ENCODE results near the gene ZNF587B.

Gene ZNF587B

DNA sequence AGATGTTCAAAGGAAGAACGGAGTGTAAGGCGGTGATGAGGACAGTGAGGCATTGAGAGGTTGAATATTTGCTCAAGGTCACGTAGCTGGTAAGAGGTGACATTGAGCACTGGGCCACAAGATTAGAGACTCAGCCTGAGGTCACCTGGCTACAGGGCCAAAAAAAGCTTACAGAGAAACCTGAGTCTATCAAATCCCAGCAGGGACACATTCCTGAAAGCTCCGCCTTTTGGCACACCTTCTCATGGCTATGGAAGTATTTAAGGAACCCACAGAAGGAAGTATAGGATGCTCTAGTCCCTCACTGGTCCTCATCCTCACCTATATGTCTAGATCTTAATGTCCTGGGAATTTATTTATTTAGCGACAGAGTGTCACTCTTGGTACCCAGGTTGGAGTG lies 43.2 kb upstream of the ZNF587B start (continued):
- no peak for TF ChIP-seq ZNF70 (CRISPR knock-in tag; IDR thresholded peaks at IDR 0.05)
- TF ChIP-seq BACH2 (CRISPR knock-in tag; IDR thresholded peaks at IDR 0.05; ENCODE audit: borderline replicate concordance) = no peak
- no peak for TF ChIP-seq PATZ1 (CRISPR knock-in tag; IDR thresholded peaks at IDR 0.05; ENCODE audit: borderline replicate concordance)
- no peak for TF ChIP-seq ZFP30 (CRISPR knock-in tag; IDR thresholded peaks at IDR 0.05)
- no peak for TF ChIP-seq GLIS3 (CRISPR knock-in tag; IDR thresholded peaks at IDR 0.05)

DNA sequence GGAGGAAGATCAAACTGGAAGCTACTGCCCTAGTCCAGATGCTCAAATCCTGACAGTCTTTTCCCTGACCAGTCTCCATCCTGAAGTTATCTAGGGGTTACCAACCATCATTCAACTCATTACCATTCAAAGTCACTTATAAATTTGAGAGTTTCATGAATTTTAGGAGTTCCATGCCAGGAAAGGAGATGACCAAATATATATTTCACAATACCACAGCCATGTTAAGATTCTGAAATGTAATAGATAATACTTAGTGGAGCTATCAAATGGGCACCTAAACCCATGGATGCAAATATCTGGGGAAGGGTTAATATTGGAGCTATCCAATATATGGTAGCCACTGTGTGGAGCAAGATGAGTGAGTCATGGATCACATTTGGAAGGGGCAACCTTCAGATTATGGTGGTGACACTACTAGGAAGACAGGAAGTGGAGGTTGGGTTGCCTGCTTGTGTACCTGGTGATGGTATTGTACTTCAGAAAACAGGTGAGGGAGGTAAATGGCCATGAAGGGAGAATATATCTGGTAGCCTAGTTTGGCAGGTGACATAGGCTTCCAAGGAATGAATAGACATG lies 41.9 kb upstream of the ZNF587B start:
- TF ChIP-seq ARNTL (CRISPR knock-in tag; IDR thresholded peaks at IDR 0.05; ENCODE audit: borderline replicate concordance, low read depth) (no peak), RARB (CRISPR knock-in tag; IDR thresholded peaks at IDR 0.05) (no peak), ZC3H10 (CRISPR knock-in tag; IDR thresholded peaks at IDR 0.05) (no peak), PATZ1 (CRISPR knock-in tag; IDR thresholded peaks at IDR 0.05; ENCODE audit: borderline replicate concordance) (no peak), ZFP3 (CRISPR knock-in tag; IDR thresholded peaks at IDR 0.05) (no peak), ZFP30 (CRISPR knock-in tag; IDR thresholded peaks at IDR 0.05) (no peak), SNAI2 (CRISPR knock-in tag; IDR thresholded peaks at IDR 0.05) (no peak), ISL1 (CRISPR knock-in tag; IDR thresholded peaks at IDR 0.05) (no peak), OSR1 (CRISPR knock-in tag; IDR thresholded peaks at IDR 0.05) (no peak), ZNF70 (CRISPR knock-in tag; IDR thresholded peaks at IDR 0.05) (no peak), PPARA (CRISPR knock-in tag; IDR thresholded peaks at IDR 0.05; ENCODE audit: borderline replicate concordance) (no peak), BACH2 (CRISPR knock-in tag; IDR thresholded peaks at IDR 0.05; ENCODE audit: borderline replicate concordance) (no peak), TCF4 (CRISPR knock-in tag; IDR thresholded peaks at IDR 0.05; ENCODE audit: borderline replicate concordance) (no peak)
- TF ChIP-seq, protein P1, sequence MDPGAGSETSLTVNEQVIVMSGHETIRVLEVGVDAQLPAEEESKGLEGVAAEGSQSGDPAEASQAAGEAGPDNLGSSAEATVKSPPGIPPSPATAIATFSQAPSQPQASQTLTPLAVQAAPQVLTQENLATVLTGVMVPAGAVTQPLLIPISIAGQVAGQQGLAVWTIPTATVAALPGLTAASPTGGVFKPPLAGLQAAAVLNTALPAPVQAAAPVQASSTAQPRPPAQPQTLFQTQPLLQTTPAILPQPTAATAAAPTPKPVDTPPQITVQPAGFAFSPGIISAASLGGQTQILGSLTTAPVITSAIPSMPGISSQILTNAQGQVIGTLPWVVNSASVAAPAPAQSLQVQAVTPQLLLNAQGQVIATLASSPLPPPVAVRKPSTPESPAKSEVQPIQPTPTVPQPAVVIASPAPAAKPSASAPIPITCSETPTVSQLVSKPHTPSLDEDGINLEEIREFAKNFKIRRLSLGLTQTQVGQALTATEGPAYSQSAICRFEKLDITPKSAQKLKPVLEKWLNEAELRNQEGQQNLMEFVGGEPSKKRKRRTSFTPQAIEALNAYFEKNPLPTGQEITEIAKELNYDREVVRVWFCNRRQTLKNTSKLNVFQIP (CRISPR knock-in tag; IDR thresholded peaks at IDR 0.05; ENCODE audit: borderline replicate concordance, low read depth) = no peak
- TF ChIP-seq, protein P2, sequence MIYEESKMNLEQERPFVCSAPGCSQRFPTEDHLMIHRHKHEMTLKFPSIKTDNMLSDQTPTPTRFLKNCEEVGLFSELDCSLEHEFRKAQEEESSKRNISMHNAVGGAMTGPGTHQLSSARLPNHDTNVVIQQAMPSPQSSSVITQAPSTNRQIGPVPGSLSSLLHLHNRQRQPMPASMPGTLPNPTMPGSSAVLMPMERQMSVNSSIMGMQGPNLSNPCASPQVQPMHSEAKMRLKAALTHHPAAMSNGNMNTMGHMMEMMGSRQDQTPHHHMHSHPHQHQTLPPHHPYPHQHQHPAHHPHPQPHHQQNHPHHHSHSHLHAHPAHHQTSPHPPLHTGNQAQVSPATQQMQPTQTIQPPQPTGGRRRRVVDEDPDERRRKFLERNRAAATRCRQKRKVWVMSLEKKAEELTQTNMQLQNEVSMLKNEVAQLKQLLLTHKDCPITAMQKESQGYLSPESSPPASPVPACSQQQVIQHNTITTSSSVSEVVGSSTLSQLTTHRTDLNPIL (CRISPR knock-in tag; IDR thresholded peaks at IDR 0.05; ENCODE audit: low read depth) = no peak
- TF ChIP-seq, protein P3, sequence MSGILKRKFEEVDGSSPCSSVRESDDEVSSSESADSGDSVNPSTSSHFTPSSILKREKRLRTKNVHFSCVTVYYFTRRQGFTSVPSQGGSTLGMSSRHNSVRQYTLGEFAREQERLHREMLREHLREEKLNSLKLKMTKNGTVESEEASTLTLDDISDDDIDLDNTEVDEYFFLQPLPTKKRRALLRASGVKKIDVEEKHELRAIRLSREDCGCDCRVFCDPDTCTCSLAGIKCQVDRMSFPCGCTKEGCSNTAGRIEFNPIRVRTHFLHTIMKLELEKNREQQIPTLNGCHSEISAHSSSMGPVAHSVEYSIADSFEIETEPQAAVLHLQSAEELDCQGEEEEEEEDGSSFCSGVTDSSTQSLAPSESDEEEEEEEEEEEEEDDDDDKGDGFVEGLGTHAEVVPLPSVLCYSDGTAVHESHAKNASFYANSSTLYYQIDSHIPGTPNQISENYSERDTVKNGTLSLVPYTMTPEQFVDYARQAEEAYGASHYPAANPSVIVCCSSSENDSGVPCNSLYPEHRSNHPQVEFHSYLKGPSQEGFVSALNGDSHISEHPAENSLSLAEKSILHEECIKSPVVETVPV (CRISPR knock-in tag; IDR thresholded peaks at IDR 0.05) = no peak
- no peak for ATAC-seq

- ATAC-seq = no peak
- TF ChIP-seq ISL1 (CRISPR knock-in tag; IDR thresholded peaks at IDR 0.05) = no peak
- no peak for TF ChIP-seq OSR1 (CRISPR knock-in tag; IDR thresholded peaks at IDR 0.05)
- TF ChIP-seq GLIS3 (CRISPR knock-in tag; IDR thresholded peaks at IDR 0.05) = no peak
- TF ChIP-seq ZC3H10 (CRISPR knock-in tag; IDR thresholded peaks at IDR 0.05) = no peak
- TF ChIP-seq TSHZ2 (CRISPR knock-in tag; IDR thresholded peaks at IDR 0.05) = no peak
- no peak for TF ChIP-seq TOX (CRISPR knock-in tag; IDR thresholded peaks at IDR 0.05; ENCODE audit: borderline replicate concordance)
- no peak for TF ChIP-seq CSDC2 (CRISPR knock-in tag; IDR thresholded peaks at IDR 0.05)
- TF ChIP-seq, protein P3 (CRISPR knock-in tag; IDR thresholded peaks at IDR 0.05) = no peak
- TF ChIP-seq ZNF565 (CRISPR knock-in tag; conservative IDR thresholded peaks at IDR 0.05; ENCODE audit: low read depth) = no peak
- TF ChIP-seq ZNF70 (CRISPR knock-in tag; IDR thresholded peaks at IDR 0.05) = no peak
- TF ChIP-seq ZNF8 (CRISPR knock-in tag; IDR thresholded peaks at IDR 0.05) = no peak
- TF ChIP-seq RARB (CRISPR knock-in tag; IDR thresholded peaks at IDR 0.05) = no peak
- TF ChIP-seq ZFP3 (CRISPR knock-in tag; IDR thresholded peaks at IDR 0.05) = no peak
- no peak for TF ChIP-seq ESRRG (CRISPR knock-in tag; IDR thresholded peaks at IDR 0.05)
- TF ChIP-seq, protein P2 (CRISPR knock-in tag; IDR thresholded peaks at IDR 0.05; ENCODE audit: low read depth) = no peak
Measured at GRCh38 chr19:57789288-57789687, 40.8 kb upstream of the ZNF587B start.

Measured in SK-N-SH treated with all-trans-retinoic acid at 6 μM for 48 hours (cell line).